G401.6 (cell line): ENCODE measurements around the gene DGKB.

ENCODE experiments used
- FAIRE-seq: peaks from 2 replicates; lab custom pipeline; 2012; peaks lifted over from hg19 to GRCh38; lab: Jason Lieb, UNC

Gene DGKB

GRCh38 chr7:14449291-14449690, 453.3 kb downstream of the DGKB start:
- no peak for FAIRE-seq

GRCh38 chr7:14446829-14447228, 455.7 kb downstream of the DGKB start:
- no peak for FAIRE-seq

- FAIRE-seq: no peak
These were observed 456.3 kb downstream of the DGKB start for GRCh38 chr7:14446219-14446618.

GRCh38 chr7:14438366-14438765, 464.2 kb downstream of the DGKB start:
- no peak for FAIRE-seq

GRCh38 chr7:14436878-14437277, 465.7 kb downstream of the DGKB start:
- peak; percentile 36 for FAIRE-seq

- no peak for FAIRE-seq
These were observed 469.6 kb downstream of the DGKB start for GRCh38 chr7:14432924-14433323.

GRCh38 chr7:14430926-14431325, 471.6 kb downstream of the DGKB start:
- FAIRE-seq: no peak

- FAIRE-seq: no peak
These were observed 477.0 kb downstream of the DGKB start for GRCh38 chr7:14425559-14425958.

GRCh38 chr7:14424675-14425074, 477.9 kb downstream of the DGKB start:
- FAIRE-seq: no peak

- no peak for FAIRE-seq
These were observed 481.8 kb downstream of the DGKB start for GRCh38 chr7:14420768-14421167.

GRCh38 chr7:14419531-14419930, 483.0 kb downstream of the DGKB start:
- no peak for FAIRE-seq

GRCh38 chr7:14418633-14419032, 483.9 kb downstream of the DGKB start:
- no peak for FAIRE-seq

GRCh38 chr7:14414274-14414986, 488.1 kb downstream of the DGKB start:
- FAIRE-seq: no peak

- FAIRE-seq: no peak
These were observed 495.1 kb downstream of the DGKB start for GRCh38 chr7:14407246-14408015.

GRCh38 chr7:14403587-14403986, 499.0 kb downstream of the DGKB start:
- no peak for FAIRE-seq

- FAIRE-seq: no peak
These were observed 502.3 kb downstream of the DGKB start for GRCh38 chr7:14400271-14400670.

- FAIRE-seq: no peak
These were observed 504.0 kb downstream of the DGKB start for GRCh38 chr7:14398526-14398925.

- FAIRE-seq: no peak
These were observed 506.7 kb downstream of the DGKB start for GRCh38 chr7:14395860-14396259.

GRCh38 chr7:14394786-14395185, 507.8 kb downstream of the DGKB start:
- no peak for FAIRE-seq

- no peak for FAIRE-seq
These were observed 513.0 kb downstream of the DGKB start for GRCh38 chr7:14389595-14389994.

- no peak for FAIRE-seq
These were observed 513.4 kb downstream of the DGKB start for GRCh38 chr7:14389181-14389591.

GRCh38 chr7:14385074-14385473, 517.5 kb downstream of the DGKB start:
- FAIRE-seq: no peak

GRCh38 chr7:14381936-14382335, 520.6 kb downstream of the DGKB start:
- no peak for FAIRE-seq

- FAIRE-seq: no peak
These were observed 521.2 kb downstream of the DGKB start for GRCh38 chr7:14381306-14381705.
